Left lung (tissue), 10 donors: ENCODE results near the gene TMEM130. TPM values are rescaled to one million over a fixed set of nuclear protein-coding genes. Genes with fewer than 3 reads are reported as not detected.
"Not testable (repeated sequence)": the region's sequence is repeated elsewhere in the genome, so short reads cannot be mapped to it uniquely, and the experiment has no call there.

Experiments
- ATAC-seq: fragments of 200-7000 bp; cut with Tn5 transposase; one replicate; pipeline ENCODE4 v1.9.1; 2020; ENCODE audit warnings: moderate library complexity
- DNase-seq, 4 donors: peaks; one replicate each; pipeline ENCODE4 v3.0.0-alpha.2; 2013 to 2020
- H3K27ac ChIP-seq, 2 donors: fragments of 200-600 bp; sonication (generic) in 1 of 2; one replicate each; pipeline versions ENCODE4 v1.5.0 to v1.8.0; 2020 to 2021
- H3K27me3 ChIP-seq, 2 donors: fragments of 200-600 bp; sonication (generic) in 1 of 2; one replicate each; pipeline versions ENCODE4 v1.5.0 to v1.8.0; 2020 to 2021
- H3K36me3 ChIP-seq, 2 donors: fragments of 200-600 bp; sonication (generic) in 1 of 2; one replicate each; pipeline versions ENCODE4 v1.5.0 to v1.8.0; 2020 to 2021
- H3K4me1 ChIP-seq, 2 donors: fragments of 200-600 bp; one replicate each; pipeline ENCODE4 v1.8.0; 2021
- H3K4me3 ChIP-seq, 2 donors: fragments of 200-600 bp; sonication (generic) in 1 of 2; one replicate each; pipeline versions ENCODE4 v1.5.0 to v1.8.0; 2020 to 2021; ENCODE audit warnings: mild to moderate bottlenecking in 1 of 2
- H3K9me3 ChIP-seq, 2 donors: fragments of 200-600 bp; sonication (generic) in 1 of 2; one replicate each; pipeline versions ENCODE4 v1.5.0 to v1.8.0; 2020 to 2021
- CTCF ChIP-seq, 2 donors: fragments of 200-600 bp; sonication (generic) in 1 of 2; IDR thresholded peaks; one replicate each; pipeline versions ENCODE4 v1.5.0 to v1.8.0; 2021; ENCODE audit warnings: antibody characterized with exemption in 2 of 2
- intact Hi-C, 2 donors: fragments of 100-400 bp; cut with DNase I; formaldehyde crosslinking; loops; one replicate each; pipeline versions ENCODE4 v1.11.2 to v1.14.2; 2022
- polyA plus RNA-seq, 6 donors: library from polyadenylated mRNA; unstranded; fragments of 120-200 nt; gene quantifications; one replicate each; pipeline ENCODE4 v1.2.1, GENCODE V29; 2013; ENCODE audit not compliant: insufficient read length in 6 of 6
- total RNA-seq, 2 donors: library from RNA; stranded (reverse); fragmentation: NEBNext Ultra II Directional; extraction: Animal tissue kit (Norgen Biotek cat#: 25700); gene quantifications; one replicate each; pipeline ENCODE4 v1.2.1, GENCODE V29; 2021
- donor health status: DM: no; HTN: yes; CAD: no.
- donor health status: DM: no; HTN: no; CAD: no.

Gene TMEM130
- total and polyA plus RNA-seq, 8 donors = 0.17 to 1.5 (median 0.32) TPM

GRCh38 chr7:98852826-98853225 is 17.0 kb downstream of the TMEM130 start:
- ATAC-seq = no peak
- no peak for DNase-seq
- Histone ChIP-seq H3K27ac (no peak overlapping the region), H3K36me3 (no peaks in the 10 kb centered on the region), H3K4me3 (no peak overlapping the region), H3K4me1 (no peaks in the 10 kb centered on the region), H3K27me3 (peaks cover 0 to 6% of the 10 kb centered on the region in 2 donors), H3K9me3 (peaks cover 0 to 18% of the 10 kb centered on the region in 2 donors)
- no peak for TF ChIP-seq CTCF (IDR thresholded peaks at IDR 0.05)
- intact Hi-C loops = loop anchor here in 1 of 2 donors (10.0 kb wide), 1 partner anchor 58 kb away; no protein-coding TSS in a partner anchor

GRCh38 chr7:98848918-98849317 is 20.9 kb downstream of the TMEM130 start:
- intact Hi-C loops = no loop called here
- ATAC-seq = no peak
- no peak for DNase-seq
- Histone ChIP-seq H3K27ac (no peak overlapping the region), H3K4me3 (no peak overlapping the region), H3K27me3 (no peaks in the 10 kb centered on the region), H3K36me3 (no peaks in the 10 kb centered on the region), H3K9me3 (peaks cover 0 to 18% of the 10 kb centered on the region in 2 donors), H3K4me1 (no peaks in the 10 kb centered on the region)
- TF ChIP-seq CTCF (IDR thresholded peaks at IDR 0.05) = no peak

GRCh38 chr7:98842552-98842951 is 27.3 kb downstream of the TMEM130 start:
- not testable (repeated sequence) for H3K9me3 ChIP-seq, H3K4me3 ChIP-seq, DNase-seq, ATAC-seq, H3K27ac ChIP-seq, H3K36me3 ChIP-seq, H3K4me1 ChIP-seq
- H3K27me3 ChIP-seq = peaks cover 0 to 28% of the 10 kb centered on the region in 2 donors
- intact Hi-C loops = loop anchor here in 1 of 2 donors (5.0 kb wide), 1 partner anchor 410 kb away; no protein-coding TSS in a partner anchor

- Histone ChIP-seq H3K9me3 (no peaks in the 10 kb centered on the region), H3K4me1 (peaks cover 4% of the 10 kb centered on the region in 2 donors), H3K4me3 (no peak overlapping the region), H3K36me3 (no peaks in the 10 kb centered on the region), H3K27me3 (peaks cover 0 to 39% of the 10 kb centered on the region in 2 donors), H3K27ac (no peak overlapping the region)
- ATAC-seq = peak; percentile 95
- peak; percentile 32 to 87 (median 57) for DNase-seq
- intact Hi-C loops = loop anchor here in 1 of 2 donors (5.0 kb wide), 1 partner anchor 409 kb away; no protein-coding TSS in a partner anchor
- peak; percentile 91 to 92 for TF ChIP-seq CTCF (IDR thresholded peaks at IDR 0.05)
Measured at GRCh38 chr7:98841179-98841997, 28.4 kb downstream of the TMEM130 start.

- ATAC-seq (no peak), DNase-seq (no peak)
- no peak for TF ChIP-seq CTCF (IDR thresholded peaks at IDR 0.05)
- H3K36me3 ChIP-seq = no peaks in the 10 kb centered on the region
- H3K4me3 ChIP-seq = no peak overlapping the region
- no peaks in the 10 kb centered on the region for H3K9me3 ChIP-seq
- no peak overlapping the region for H3K27ac ChIP-seq
- peaks cover 0 to 46% of the 10 kb centered on the region in 2 donors for H3K27me3 ChIP-seq
- intact Hi-C loops = loop anchor here in 1 of 2 donors (5.0 kb wide), 1 partner anchor 408 kb away; no protein-coding TSS in a partner anchor
- H3K4me1 ChIP-seq = peaks cover 4% of the 10 kb centered on the region in 2 donors
Measured at GRCh38 chr7:98840722-98841121, 29.1 kb downstream of the TMEM130 start.
